NCI-H69 (cell line): ENCODE results near the gene FHAD1.

Experiments used
- DNase-seq: peaks from one replicate; lab custom pipeline; 2025; lab: John Stamatoyannopoulos, UW

Gene FHAD1

GRCh38 chr1:15326691-15327588 is 79.9 kb downstream of the FHAD1 start:
- peak; percentile 93 for DNase-seq

- DNase-seq, result no peak
Observed at GRCh38 chr1:15328351-15329103, 81.5 kb downstream of the FHAD1 start.

DNA sequence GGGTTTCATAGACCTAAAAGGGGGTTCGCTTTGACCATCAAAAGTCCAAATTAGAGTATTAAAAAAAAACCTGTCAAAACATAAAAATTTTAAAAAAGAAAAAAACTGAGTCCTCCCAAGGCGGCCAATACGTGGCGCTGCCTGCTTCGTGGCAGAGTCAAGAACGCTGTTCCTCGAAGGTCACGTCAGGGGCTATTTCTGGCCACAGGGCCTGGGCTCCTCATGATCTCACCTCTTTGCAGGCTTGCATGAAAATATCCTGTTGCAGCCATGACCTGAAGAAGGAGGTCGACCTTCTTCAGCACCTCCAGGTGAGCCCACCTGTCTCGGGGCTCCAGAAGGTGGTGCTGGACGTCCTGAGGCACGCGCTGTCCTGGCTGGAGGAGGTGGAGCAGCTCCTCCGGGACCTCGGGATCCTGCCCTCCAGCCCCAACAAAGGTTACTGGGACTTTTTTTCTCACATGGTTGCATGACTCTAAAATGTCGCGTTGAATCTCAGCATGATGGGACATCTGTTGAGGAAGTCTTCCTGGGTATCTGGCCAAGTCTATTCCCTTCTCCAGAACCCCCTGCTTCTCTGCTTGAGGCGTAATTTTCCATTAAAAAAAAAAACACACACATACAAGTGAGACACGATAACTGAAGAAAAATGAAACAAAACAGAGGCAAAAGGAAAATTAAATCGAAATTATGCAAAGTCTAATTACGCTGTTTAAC is 82.2 kb downstream of the FHAD1 start:
- DNase-seq, result no peak

DNA sequence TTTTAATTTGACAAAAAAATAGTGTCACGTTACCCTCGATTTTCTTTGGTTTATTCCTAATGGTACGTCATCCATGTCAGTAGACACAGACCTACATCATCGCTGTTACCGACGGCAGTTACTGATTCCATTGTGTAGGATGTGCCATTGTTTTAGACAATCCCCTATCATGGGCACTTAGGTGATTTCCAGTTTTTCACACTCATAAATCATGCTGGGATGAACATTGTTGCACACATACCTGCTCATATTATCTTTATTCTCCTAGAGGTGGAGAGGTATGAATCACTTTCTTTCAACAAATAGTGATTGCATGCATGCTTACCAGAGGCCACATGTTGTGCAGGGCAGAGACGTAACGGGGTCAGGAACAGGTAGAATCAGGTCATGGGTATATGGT is 83.0 kb downstream of the FHAD1 start:
- DNase-seq, result no peak

GRCh38 chr1:15331180-15331579 is 84.2 kb downstream of the FHAD1 start:
- DNase-seq, result no peak

- DNase-seq, result no peak
Observed at GRCh38 chr1:15331734-15332133, 84.7 kb downstream of the FHAD1 start.

DNA sequence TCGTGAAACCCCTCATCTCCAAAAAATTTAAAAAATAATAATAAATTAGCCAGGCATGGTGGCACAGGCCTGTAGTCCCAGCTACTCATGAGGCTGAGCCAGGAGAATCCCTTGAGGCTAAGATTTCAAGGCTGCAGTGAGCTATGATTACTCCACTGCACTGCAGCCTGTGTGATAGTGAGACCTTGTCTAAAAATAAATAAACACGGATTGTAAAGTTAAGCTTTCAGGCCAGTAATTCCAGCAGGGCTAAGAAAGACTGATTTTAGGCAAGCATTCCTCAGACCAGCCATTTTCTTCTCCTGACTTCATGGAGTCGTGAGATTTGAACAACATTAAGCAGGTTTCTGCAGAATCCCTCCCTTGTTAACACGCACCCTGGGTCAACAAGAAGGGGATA is 85.5 kb downstream of the FHAD1 start:
- no peak for DNase-seq

GRCh38 chr1:15332952-15333715 is 86.1 kb downstream of the FHAD1 start:
- DNase-seq, result no peak

GRCh38 chr1:15334995-15335394 is 88.0 kb downstream of the FHAD1 start:
- DNase-seq, result no peak

GRCh38 chr1:15336866-15337265 is 89.8 kb downstream of the FHAD1 start:
- DNase-seq, result no peak

- no peak for DNase-seq
Observed at GRCh38 chr1:15337656-15338402, 90.8 kb downstream of the FHAD1 start.

GRCh38 chr1:15339570-15339969 is 92.5 kb downstream of the FHAD1 start:
- no peak for DNase-seq

- no peak for DNase-seq
Observed at GRCh38 chr1:15341228-15341627, 94.2 kb downstream of the FHAD1 start.

- DNase-seq, result no peak
Observed at GRCh38 chr1:15341634-15342407, 94.8 kb downstream of the FHAD1 start.

GRCh38 chr1:15342408-15342967 is 95.5 kb downstream of the FHAD1 start:
- no peak for DNase-seq

DNA sequence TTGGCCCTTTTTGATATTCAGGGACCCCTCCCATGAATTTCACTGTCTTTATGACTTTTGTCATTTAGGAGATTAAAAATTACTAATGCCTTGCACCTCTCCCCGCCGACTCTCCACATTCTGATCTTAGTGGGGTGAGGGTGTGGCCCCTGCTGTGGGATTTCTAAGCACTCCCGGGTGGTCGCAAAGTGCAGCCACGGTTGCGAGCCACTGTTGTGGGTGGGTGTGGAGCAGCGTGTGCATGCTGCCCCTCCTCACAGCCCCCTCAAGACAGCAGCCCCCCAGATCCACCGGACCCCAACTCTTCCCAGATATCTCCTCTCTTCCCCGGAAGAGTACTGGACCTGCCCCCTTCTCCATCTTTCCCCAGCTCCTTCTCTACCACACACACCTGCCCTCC is 96.1 kb downstream of the FHAD1 start:
- DNase-seq, result no peak

GRCh38 chr1:15343729-15344128 is 96.7 kb downstream of the FHAD1 start:
- no peak for DNase-seq

- DNase-seq, result no peak
Observed at GRCh38 chr1:15344380-15344779, 97.4 kb downstream of the FHAD1 start.

DNA sequence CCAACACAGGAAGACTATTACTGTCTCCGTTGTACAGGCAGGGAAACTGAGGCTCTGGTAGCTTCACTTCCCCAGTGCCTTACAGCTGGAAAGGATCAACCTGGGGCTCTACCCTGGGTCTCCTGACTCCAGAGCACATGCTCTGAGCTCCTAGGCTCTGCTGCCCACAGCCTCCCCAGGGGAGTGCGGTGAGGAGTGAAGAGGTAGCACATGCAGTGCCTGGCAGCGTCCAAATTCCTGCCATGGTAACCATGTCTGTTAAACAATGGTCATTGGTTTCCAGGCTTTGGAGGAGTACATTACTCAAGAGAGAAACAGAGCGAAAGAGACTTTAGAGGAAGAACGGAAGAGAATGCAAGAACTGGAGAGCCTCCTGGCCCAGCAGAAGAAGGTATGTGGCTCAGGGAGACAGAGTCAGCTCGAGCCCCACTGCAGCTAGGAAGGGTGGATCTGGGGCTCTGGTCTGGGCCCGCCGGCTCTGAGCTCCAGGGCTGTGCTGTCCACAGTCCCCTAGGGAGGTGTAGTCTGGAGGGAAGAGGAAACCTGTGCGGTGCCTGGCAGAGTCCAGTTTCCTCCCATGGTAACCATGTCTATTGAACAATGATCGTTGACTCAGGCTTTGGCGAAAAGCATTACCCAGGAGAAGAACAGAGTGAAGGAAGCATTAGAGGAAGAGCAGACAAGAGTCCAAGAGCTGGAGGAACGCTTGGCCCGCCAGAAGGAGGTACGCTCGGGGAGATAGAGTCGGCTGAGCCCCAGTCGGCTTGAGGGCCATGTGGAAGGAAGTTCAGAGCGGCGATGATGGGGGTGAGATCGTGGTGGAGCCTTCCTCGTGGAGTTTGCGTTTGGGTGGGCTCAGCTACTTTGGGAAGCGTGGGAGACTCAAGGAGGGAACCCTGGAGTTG is 98.0 kb downstream of the FHAD1 start:
- DNase-seq, result no peak
